Hematopoietic multipotent progenitor cell treated with erythropoietin and hydrocortisone succinate and interleukin-3 and kit ligand, for 4 days (in vitro differentiated cells): ENCODE data around the gene MEG3.

ENCODE experiments used
- DNase-seq: peaks from one replicate; pipeline ENCODE4 v3.0.0-alpha.2; 2015

Gene MEG3

DNA sequence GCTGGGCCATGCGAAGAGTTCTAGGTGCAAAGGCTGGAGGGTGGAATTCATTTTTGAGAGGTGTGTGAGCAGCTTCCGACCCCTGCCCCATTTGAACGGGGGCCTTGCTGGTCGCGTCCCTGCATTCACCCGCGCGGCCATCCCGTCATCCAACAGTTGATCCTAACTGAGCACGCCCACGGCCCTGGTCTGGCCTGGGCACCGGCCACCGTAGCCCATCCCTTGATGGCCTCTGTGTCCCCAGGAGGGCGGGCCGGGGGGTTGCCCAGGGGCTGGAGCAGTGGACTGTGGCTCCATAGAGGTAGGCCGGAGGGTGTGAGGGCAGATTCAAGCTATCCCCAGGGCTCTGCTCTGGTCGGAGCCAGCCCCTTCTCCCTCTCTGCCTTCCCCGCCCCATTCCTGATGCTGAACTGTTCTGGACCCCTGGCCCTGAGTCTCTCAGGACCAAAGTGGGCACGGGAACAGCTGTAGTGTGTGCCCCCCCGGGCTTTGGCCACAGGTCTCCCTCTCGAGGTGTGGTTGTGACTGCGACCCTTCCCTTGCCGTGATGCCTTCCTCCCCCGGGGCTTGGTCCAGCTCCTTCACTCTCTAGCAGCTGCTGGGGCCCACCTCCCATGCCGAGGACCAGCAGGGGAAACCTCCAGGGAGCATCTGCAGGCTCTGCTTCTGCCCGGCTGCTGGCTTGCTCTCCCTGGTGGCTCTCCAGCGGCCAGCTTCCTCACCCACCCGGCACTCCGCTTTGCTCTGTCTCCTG is 9.1 kb downstream of the MEG3 start:
- DNase-seq, result no peak

DNA sequence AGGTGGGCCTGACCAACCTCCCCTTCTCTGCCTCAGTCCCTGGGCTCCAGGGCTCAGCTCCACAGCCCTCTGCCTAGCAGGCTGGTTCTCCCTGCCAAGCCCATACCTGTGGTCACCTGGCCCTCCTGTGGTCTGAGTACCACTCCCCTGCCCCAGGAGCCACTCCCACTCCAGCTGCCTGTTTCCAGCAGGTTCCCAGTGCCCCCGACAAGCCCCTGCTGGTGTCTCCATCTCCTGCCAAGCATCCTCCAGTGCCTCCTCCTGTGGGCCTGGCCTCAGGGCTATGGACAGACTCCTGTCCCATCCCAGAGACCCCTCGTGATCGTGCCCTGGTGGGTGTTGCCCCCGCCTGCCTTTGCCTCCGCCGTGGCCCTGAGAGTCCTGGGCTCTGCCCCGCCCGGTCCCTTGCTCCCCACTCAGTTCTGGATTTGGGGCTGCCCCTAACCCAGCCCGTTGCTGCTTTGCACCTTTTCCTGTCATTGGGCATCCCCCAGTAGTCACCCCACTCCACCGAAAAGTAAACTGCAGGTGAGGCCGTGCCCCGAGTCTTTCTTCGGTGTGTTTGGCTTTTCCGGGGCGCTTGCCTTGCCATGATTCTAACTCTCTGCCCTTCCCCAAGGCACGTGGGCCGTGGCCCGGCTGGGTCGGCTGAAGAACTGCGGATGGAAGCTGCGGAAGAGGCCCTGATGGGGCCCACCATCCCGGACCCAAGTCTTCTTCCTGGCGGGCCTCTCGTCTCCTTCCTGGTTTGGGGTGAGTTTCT is 9.8 kb downstream of the MEG3 start:
- no peak for DNase-seq

- no peak for DNase-seq
These were observed 10.4 kb downstream of the MEG3 start for GRCh38 chr14:100836311-100836805.

DNA sequence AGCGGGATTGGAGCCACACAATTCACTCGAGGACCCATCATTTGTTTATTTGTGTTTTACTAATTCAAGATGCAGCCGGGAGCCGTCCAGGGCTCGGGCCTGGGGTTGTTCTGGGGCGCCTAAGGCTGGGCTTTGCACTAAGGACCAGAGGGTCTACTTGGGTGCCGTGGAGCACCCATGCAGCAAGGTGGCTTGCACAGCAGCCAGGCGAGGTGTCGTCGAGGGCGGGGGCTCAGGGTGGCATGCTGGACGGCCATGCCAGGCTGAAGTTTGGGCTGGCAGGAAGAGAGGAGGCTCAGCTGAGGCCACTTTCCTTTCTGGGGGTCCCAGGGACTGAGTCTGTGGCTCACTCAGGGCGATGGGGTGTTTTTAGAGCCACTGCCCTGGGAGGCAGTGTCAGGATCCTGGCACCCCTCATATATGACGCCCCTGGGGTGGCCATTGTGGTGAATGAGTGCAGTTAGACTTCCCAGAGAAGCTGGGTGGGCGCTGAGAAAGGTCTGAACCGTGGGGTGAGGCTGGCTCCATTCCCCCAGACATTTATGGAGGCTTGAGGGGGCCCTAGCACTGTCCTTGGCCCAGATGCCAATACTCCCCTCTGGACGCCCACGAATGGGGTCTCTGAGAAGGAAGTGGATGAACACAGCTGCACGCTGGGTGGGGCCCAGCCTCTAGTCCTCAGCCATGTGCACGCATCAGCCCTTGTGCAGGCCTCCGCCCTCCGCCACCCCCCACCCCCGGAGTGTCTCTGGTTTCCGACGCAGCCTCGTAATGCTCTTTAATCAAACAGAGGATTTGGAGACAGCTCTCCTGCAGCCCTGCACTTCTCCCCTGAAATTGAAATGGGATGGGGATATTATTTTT is 11.3 kb downstream of the MEG3 start:
- DNase-seq, result no peak

DNA sequence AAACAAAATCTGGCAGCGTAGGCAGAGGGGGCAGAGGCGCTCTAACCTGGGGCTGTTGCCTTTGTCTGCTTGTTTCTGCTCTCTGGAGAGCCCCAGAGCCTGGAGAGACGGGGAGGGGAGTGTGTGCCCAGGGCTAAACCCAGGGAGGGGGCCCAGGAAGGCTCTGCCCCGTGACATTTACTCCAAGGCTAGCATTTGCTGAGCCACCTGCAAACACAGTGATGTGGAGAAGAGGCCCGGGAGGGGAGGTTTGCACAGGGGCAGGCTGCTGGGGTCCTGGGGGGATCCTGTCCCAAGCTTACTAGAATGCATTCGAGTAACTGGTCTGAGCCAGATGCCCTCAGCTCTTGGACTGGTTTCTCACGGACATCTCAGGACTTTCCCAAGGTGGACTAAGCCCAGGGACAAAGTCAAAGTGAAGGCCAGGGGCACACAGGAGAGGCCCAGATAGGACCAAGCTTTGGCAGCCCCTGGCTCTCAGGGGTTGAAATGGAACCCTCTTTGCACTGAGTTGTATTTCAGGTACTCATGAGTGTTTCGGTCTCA is 12.0 kb downstream of the MEG3 start:
- no peak for DNase-seq

DNA sequence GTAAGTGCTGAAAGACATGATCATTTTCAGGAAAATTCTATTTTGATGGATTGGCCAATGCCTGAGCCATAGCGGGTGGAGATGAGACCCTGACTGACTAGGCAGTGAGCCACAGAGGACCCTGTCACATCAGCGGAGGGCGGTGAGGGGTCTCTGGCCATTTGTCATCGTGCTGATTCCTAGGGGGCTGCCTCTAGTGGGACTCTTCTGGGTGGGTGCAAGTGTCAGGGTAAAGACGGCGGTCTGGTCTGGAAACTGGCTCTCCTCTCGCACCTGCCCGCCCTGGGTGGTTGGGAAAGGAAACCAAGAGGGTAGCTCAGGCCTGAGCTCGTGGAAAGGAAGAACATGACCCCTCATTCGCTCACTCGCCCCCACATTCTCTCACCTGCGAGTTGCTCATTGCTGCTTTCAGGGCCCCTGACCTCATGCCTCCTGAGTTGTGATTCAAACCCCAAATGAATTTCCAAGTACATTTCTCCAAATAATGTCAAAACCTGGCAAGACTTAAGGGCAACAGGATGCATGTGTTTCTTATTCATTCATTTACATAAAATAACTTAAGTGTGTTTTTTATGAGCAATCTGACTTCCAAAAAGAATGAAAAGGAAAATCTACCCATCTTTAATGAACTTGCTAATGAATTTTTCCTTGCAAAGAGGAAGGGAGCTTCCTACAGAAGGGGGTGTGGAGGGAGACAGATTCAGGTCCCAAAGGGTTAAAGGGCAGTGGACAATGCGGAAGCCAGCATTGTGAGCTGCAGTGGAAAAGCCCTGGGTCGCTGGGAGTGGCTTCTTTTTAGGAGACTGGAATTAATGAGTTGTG is 12.8 kb downstream of the MEG3 start:
- no peak for DNase-seq

DNA sequence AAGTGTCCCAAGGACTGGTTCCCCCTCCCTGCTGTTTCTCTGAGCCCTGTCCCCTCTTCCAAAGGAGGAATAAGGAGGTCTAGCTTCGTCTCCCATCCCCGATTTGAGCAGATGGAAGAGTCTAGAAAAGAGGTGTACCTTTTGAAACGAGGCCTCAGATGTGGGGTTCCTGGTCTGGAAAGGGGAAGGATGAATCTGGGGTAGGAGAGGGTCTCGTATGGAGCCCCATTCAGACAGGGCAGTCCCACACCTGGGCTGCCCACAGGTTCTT is 13.3 kb downstream of the MEG3 start:
- DNase-seq, result no peak

DNA sequence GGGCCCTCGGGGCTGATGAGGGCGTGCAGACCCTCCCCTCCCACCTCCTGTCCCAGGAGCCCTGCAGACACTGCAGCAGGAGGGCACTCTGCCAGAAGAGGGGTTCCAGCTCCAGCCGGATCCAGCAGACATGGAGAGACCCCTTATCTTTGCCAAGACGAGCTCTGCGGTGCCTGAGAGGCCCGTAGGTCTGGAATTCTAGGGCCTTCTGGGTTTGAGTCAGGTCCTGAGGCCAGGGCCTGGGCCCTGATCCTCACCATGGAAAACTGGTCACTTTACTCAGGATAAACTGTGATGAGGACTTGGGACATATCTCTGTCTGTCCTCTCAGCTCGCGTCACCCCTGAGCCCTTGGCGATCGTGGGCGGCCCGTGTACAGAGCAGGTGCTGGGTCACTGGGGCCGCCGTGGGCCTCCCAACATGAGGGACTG is 13.8 kb downstream of the MEG3 start:
- no peak for DNase-seq

- DNase-seq, result no peak
These were observed 14.6 kb downstream of the MEG3 start for GRCh38 chr14:100840286-100841065.

DNA sequence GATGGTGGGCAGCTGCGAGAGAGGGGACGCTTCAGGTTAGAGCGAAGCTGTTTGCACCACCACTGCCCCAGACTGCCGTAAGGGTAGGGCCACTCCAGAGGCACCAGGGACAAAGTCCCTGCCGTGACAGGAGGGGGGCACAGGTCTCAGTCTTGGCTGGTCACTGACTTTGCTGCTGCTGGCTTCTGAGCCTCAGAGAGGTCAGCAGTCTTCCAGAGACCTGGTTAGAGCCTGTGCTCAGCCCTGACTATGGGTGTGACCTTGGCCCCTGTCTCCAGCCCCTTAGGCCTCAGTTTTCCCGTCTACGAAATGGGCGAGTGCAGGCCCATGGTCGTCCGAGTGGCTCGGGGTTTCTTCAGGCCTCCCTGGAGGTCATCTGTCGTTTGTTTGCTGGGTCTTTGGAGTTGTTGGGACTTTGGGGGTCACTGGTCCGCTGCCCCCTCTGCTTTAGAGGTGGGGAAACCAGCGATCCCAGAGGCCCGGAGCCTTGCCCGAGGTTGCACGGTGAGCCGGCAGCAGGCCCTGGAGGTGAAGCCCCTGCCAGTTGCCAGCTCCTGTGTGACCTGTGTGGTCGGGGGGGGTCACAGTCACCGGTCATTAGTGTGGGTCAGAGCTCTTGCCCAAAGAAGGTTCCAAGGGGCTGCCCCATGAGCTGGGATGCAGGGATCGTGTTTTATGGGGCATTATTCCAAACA is 15.3 kb downstream of the MEG3 start:
- no peak for DNase-seq

DNA sequence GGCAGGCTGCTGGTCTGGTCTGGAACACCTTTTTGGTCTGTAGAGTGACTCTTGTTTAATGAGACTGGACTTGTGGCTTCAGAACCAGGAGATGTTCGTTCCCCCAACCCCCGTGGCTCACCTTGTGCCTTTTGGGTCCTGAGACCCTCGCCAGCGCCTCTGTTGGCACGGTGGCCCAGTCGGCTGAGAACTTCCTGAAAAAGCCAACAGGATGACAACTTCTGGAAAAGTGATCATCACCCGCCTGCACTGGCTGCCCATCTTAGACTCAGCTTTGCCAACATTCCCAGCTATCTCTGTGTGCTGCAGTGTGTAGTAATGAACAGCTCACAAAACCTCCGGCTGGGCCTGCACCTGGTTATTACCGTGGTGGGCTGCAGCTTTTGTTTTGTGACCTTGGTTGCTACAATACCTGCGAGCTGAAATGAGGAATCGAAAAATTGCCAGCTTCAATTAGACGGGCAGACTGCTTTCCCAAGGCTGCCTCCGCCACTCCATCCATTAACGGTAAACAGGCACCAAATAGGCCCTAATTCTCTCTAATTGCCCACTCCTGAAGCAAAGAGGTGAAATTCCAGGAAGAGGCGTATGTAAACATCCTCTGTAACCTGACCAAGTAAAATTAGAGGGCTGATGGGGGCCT is 16.0 kb downstream of the MEG3 start:
- no peak for DNase-seq

GRCh38 chr14:100842799-100843198 is 16.9 kb downstream of the MEG3 start:
- no peak for DNase-seq

GRCh38 chr14:100844082-100844408 is 18.1 kb downstream of the MEG3 start:
- no peak for DNase-seq

GRCh38 chr14:100844421-100844820 is 18.5 kb downstream of the MEG3 start:
- DNase-seq, result no peak

DNA sequence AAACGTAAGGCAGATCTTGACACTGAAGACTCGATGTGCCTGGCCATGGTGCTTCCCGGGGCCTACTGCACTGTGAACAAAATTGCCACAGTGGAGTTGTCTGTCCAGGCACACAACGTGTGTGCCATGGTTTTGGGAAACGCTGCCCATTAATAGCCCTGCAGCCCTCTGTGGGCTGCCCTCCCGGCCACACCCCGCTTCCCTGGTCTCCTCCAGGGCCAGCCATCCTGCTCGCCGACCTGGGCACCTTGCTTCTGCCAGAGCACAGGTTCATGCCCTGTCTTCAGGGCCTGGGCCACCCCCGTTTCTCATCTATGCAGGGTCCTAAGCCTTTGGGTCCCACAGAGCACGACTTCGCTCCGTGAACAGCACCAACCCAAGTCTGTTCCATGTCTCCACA is 18.9 kb downstream of the MEG3 start:
- DNase-seq, result no peak

- no peak for DNase-seq
These were observed 19.4 kb downstream of the MEG3 start for GRCh38 chr14:100845341-100845740.

DNA sequence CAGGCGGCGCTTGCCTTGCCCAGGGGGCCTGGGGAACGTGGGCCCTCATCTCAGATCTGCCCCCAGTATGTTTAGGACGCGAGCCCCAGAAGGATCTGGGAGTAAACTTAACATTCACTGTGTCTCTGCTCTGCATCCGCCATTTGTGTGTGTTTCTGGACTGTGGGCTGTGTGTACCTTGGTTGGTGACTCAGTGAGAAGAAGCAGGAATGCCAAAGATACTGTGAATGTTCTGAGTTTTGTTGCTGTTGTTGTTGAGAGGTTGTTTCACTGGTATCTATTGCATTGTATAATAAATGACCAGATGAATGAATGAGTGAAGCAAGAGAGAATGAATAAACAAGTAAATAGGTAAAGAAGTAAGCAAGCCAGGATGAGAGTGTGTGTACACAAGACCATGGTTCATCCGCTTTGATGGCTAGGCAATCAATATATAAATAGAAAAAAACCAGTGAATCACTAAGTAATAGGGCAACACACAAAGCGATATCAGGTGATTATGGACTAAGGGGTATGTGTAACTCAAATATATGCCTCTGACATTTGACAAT is 20.5 kb downstream of the MEG3 start:
- DNase-seq, result no peak

- DNase-seq, result peak; percentile 17
These were observed 23.3 kb downstream of the MEG3 start for GRCh38 chr14:100849115-100849781.

DNA sequence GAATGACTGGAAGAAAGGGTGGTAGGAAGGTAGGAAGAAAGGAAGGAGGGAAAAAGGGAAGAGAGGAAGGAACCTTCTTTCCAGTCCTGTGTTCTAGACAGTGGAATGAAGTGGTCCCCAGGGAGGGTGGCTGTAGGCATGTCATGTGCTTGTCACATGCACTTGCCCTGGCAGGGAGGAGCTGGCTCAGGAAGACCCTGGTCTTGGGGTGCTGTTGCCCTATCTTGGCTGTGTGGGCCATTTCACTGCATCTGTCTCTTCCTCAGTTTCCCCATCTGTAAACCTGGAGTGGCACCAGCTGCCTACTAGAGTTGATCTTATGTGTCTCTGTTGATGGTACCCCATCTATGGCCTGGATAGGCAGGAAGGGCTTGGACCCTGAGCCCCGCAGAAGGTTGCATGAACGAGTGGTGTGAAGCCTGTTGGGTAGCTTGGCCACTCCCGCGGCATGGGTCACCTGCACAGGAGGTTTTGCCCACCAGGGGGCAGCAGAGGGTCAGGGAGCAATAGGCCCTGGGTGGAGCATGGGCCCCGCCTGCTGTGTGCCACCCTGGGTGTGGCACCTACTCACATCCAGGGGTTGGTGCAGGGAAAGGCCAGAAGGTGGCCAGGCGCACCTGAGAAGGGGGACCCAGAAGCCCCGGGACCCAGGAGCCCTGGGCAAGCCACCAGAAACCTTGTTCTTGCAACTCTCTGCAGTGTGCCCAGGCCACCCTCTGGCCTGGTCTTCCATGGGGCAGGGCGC is 25.1 kb downstream of the MEG3 start:
- DNase-seq, result peak; percentile 90
